ENCODE data around the gene SRCIN1. TPM values are rescaled to one million over a fixed set of nuclear protein-coding genes. Genes with fewer than 3 reads are reported as not detected.

The SRCIN1 gene
- polyA plus RNA-seq, 4 donors: 0.45 to 9.6 (median 0.99) TPM

GRCh38 chr17:38602956-38603785, 2.6 kb downstream of the SRCIN1 start:
- DNase-seq (no peak), FAIRE-seq (no peak)
- H3K4me3 ChIP-seq (ENCODE audit: low read depth in 1 of 3, low read length in 3 of 3): no peak overlapping the region
- peaks cover 4 to 38% (median 5%) of the 10 kb centered on the region in 3 donors for H3K4me1 ChIP-seq (ENCODE audit: control insufficient read depth in 3 of 3, insufficient read depth in 2 of 3, low read depth in 1 of 3, low read length in 2 of 3)
- no peak overlapping the region for H3K27ac ChIP-seq (ENCODE audit: low read depth in 1 of 3, low read length in 2 of 3)
- no peaks in the 10 kb centered on the region for H3K36me3 ChIP-seq (ENCODE audit: control insufficient read depth in 3 of 3, insufficient read depth in 2 of 3, low read depth in 1 of 3, low read length in 3 of 3)
- 55 to 66% (median 65%) methylated on average over 13 of the region's 13 CpGs for WGBS, 3 donors
- peaks cover 0 to 23% (median 9%) of the 10 kb centered on the region in 3 donors for H3K27me3 ChIP-seq (ENCODE audit: control insufficient read depth in 3 of 3, insufficient read depth in 3 of 3, low read length in 3 of 3)
- no peaks in the 10 kb centered on the region for H3K9me3 ChIP-seq (ENCODE audit: control insufficient read depth in 2 of 2, insufficient read depth in 1 of 2, low read depth in 1 of 2, low read length in 1 of 2)

- no peak for FAIRE-seq
- H3K27ac ChIP-seq (ENCODE audit: low read depth in 1 of 3, low read length in 2 of 3): peak overlapping the region in 1 of 3 donors; percentile 85
- no peaks in the 10 kb centered on the region for H3K36me3 ChIP-seq (ENCODE audit: control insufficient read depth in 3 of 3, insufficient read depth in 2 of 3, low read depth in 1 of 3, low read length in 3 of 3)
Observed at GRCh38 chr17:38602453-38602852, 3.3 kb downstream of the SRCIN1 start.

GRCh38 chr17:38601539-38602351, 4.0 kb downstream of the SRCIN1 start:
- 4 to 11% (median 10%) methylated on average over 17 to 24 of the region's 24 CpGs for WGBS, 3 donors
- Histone ChIP-seq H3K27me3 (ENCODE audit: control insufficient read depth in 3 of 3, insufficient read depth in 3 of 3, low read length in 3 of 3) (peaks cover 0 to 13% (median 8%) of the 10 kb centered on the region in 3 donors), H3K36me3 (ENCODE audit: control insufficient read depth in 3 of 3, insufficient read depth in 2 of 3, low read depth in 1 of 3, low read length in 3 of 3) (no peaks in the 10 kb centered on the region), H3K4me1 (ENCODE audit: control insufficient read depth in 3 of 3, insufficient read depth in 2 of 3, low read depth in 1 of 3, low read length in 2 of 3) (peaks cover 4 to 32% (median 5%) of the 10 kb centered on the region in 3 donors), H3K4me3 (ENCODE audit: low read depth in 1 of 3, low read length in 3 of 3) (peak overlapping the region in 1 of 3 donors; percentile 24), H3K9me3 (ENCODE audit: control insufficient read depth in 2 of 2, insufficient read depth in 1 of 2, low read depth in 1 of 2, low read length in 1 of 2) (no peaks in the 10 kb centered on the region), H3K27ac (ENCODE audit: low read depth in 1 of 3, low read length in 2 of 3) (peak overlapping the region in 1 of 3 donors; percentile 85)
- DNase-seq (peak; percentile 84 to 95), FAIRE-seq (no peak)

More at GRCh38 chr17:38602453-38602852, 3.3 kb downstream of the SRCIN1 start:
- Histone ChIP-seq H3K4me1 (ENCODE audit: control insufficient read depth in 3 of 3, insufficient read depth in 2 of 3, low read depth in 1 of 3, low read length in 2 of 3) (peaks cover 4 to 38% (median 5%) of the 10 kb centered on the region in 3 donors), H3K4me3 (ENCODE audit: low read depth in 1 of 3, low read length in 3 of 3) (no peak overlapping the region), H3K9me3 (ENCODE audit: control insufficient read depth in 2 of 2, insufficient read depth in 1 of 2, low read depth in 1 of 2, low read length in 1 of 2) (no peaks in the 10 kb centered on the region), H3K27me3 (ENCODE audit: control insufficient read depth in 3 of 3, insufficient read depth in 3 of 3, low read length in 3 of 3) (peaks cover 0 to 17% (median 9%) of the 10 kb centered on the region in 3 donors)
- DNase-seq: no peak
- WGBS, 3 donors: 41 to 62% (median 57%) methylated on average over 2 of the region's 2 CpGs

- DNase-seq (peak in 1 of 2 donors; percentile 81), FAIRE-seq (no peak)
- Histone ChIP-seq H3K9me3 (ENCODE audit: control insufficient read depth in 2 of 2, insufficient read depth in 1 of 2, low read depth in 1 of 2, low read length in 1 of 2) (no peaks in the 10 kb centered on the region), H3K4me3 (ENCODE audit: low read depth in 1 of 3, low read length in 3 of 3) (peak overlapping the region in 1 of 3 donors; percentile 24), H3K27ac (ENCODE audit: low read depth in 1 of 3, low read length in 2 of 3) (peak overlapping the region in 1 of 3 donors; percentile 85), H3K4me1 (ENCODE audit: control insufficient read depth in 3 of 3, insufficient read depth in 2 of 3, low read depth in 1 of 3, low read length in 2 of 3) (peaks cover 0 to 32% (median 3%) of the 10 kb centered on the region in 3 donors), H3K36me3 (ENCODE audit: control insufficient read depth in 3 of 3, insufficient read depth in 2 of 3, low read depth in 1 of 3, low read length in 3 of 3) (no peaks in the 10 kb centered on the region), H3K27me3 (ENCODE audit: control insufficient read depth in 3 of 3, insufficient read depth in 3 of 3, low read length in 3 of 3) (peaks cover 0 to 19% (median 9%) of the 10 kb centered on the region in 3 donors)
- 39 to 58% (median 44%) methylated on average over 8 of the region's 8 CpGs for WGBS, 3 donors
Observed at GRCh38 chr17:38600906-38601305, 4.8 kb downstream of the SRCIN1 start.

GRCh38 chr17:38600416-38600815, 5.3 kb downstream of the SRCIN1 start:
- H3K27me3 ChIP-seq (ENCODE audit: control insufficient read depth in 3 of 3, insufficient read depth in 3 of 3, low read length in 3 of 3): peaks cover 0 to 21% (median 9%) of the 10 kb centered on the region in 3 donors
- no peak overlapping the region for H3K27ac ChIP-seq (ENCODE audit: low read depth in 1 of 3, low read length in 2 of 3)
- no peak for DNase-seq
- no peaks in the 10 kb centered on the region for H3K36me3 ChIP-seq (ENCODE audit: control insufficient read depth in 3 of 3, insufficient read depth in 2 of 3, low read depth in 1 of 3, low read length in 3 of 3)
- no peak overlapping the region for H3K4me3 ChIP-seq (ENCODE audit: low read depth in 1 of 3, low read length in 3 of 3)
- peaks cover 0 to 35% (median 3%) of the 10 kb centered on the region in 3 donors for H3K4me1 ChIP-seq (ENCODE audit: control insufficient read depth in 3 of 3, insufficient read depth in 2 of 3, low read depth in 1 of 3, low read length in 2 of 3)
- 70 to 77% (median 76%) methylated on average over 4 of the region's 4 CpGs for WGBS, 3 donors
- no peaks in the 10 kb centered on the region for H3K9me3 ChIP-seq (ENCODE audit: control insufficient read depth in 2 of 2, insufficient read depth in 1 of 2, low read depth in 1 of 2, low read length in 1 of 2)
- FAIRE-seq: no peak

GRCh38 chr17:38599398-38599856, 6.3 kb downstream of the SRCIN1 start:
- DNase-seq (no peak), FAIRE-seq (no peak)
- H3K4me1 ChIP-seq (ENCODE audit: control insufficient read depth in 3 of 3, insufficient read depth in 2 of 3, low read depth in 1 of 3, low read length in 2 of 3): peaks cover 0 to 35% (median 3%) of the 10 kb centered on the region in 3 donors
- no peak overlapping the region for H3K4me3 ChIP-seq (ENCODE audit: low read depth in 1 of 3, low read length in 3 of 3)
- no peak overlapping the region for H3K27ac ChIP-seq (ENCODE audit: low read depth in 1 of 3, low read length in 2 of 3)
- H3K9me3 ChIP-seq (ENCODE audit: control insufficient read depth in 2 of 2, insufficient read depth in 1 of 2, low read depth in 1 of 2, low read length in 1 of 2): no peaks in the 10 kb centered on the region
- peaks cover 0 to 21% (median 11%) of the 10 kb centered on the region in 3 donors for H3K27me3 ChIP-seq (ENCODE audit: control insufficient read depth in 3 of 3, insufficient read depth in 3 of 3, low read length in 3 of 3)
- WGBS, 3 donors: 61 to 73% (median 64%) methylated on average over 9 of the region's 9 CpGs
- H3K36me3 ChIP-seq (ENCODE audit: control insufficient read depth in 3 of 3, insufficient read depth in 2 of 3, low read depth in 1 of 3, low read length in 3 of 3): no peaks in the 10 kb centered on the region

GRCh38 chr17:38598995-38599394, 6.8 kb downstream of the SRCIN1 start:
- Histone ChIP-seq H3K27me3 (ENCODE audit: control insufficient read depth in 3 of 3, insufficient read depth in 3 of 3, low read length in 3 of 3) (peaks cover 0 to 20% (median 13%) of the 10 kb centered on the region in 3 donors), H3K36me3 (ENCODE audit: control insufficient read depth in 3 of 3, insufficient read depth in 2 of 3, low read depth in 1 of 3, low read length in 3 of 3) (no peaks in the 10 kb centered on the region), H3K4me1 (ENCODE audit: control insufficient read depth in 3 of 3, insufficient read depth in 2 of 3, low read depth in 1 of 3, low read length in 2 of 3) (peaks cover 0 to 35% (median 3%) of the 10 kb centered on the region in 3 donors), H3K9me3 (ENCODE audit: control insufficient read depth in 2 of 2, insufficient read depth in 1 of 2, low read depth in 1 of 2, low read length in 1 of 2) (no peaks in the 10 kb centered on the region), H3K4me3 (ENCODE audit: low read depth in 1 of 3, low read length in 3 of 3) (no peak overlapping the region), H3K27ac (ENCODE audit: low read depth in 1 of 3, low read length in 2 of 3) (no peak overlapping the region)
- DNase-seq (no peak), FAIRE-seq (no peak)
- 55 to 74% (median 70%) methylated on average over 3 of the region's 3 CpGs for WGBS, 3 donors

- FAIRE-seq: no peak
- peak; percentile 64 to 71 for DNase-seq
- peaks cover 0 to 35% (median 3%) of the 10 kb centered on the region in 3 donors for H3K4me1 ChIP-seq (ENCODE audit: control insufficient read depth in 3 of 3, insufficient read depth in 2 of 3, low read depth in 1 of 3, low read length in 2 of 3)
- H3K9me3 ChIP-seq (ENCODE audit: control insufficient read depth in 2 of 2, insufficient read depth in 1 of 2, low read depth in 1 of 2, low read length in 1 of 2): no peaks in the 10 kb centered on the region
- H3K36me3 ChIP-seq (ENCODE audit: control insufficient read depth in 3 of 3, insufficient read depth in 2 of 3, low read depth in 1 of 3, low read length in 3 of 3): no peaks in the 10 kb centered on the region
- no peak overlapping the region for H3K4me3 ChIP-seq (ENCODE audit: low read depth in 1 of 3, low read length in 3 of 3)
- no peak overlapping the region for H3K27ac ChIP-seq (ENCODE audit: low read depth in 1 of 3, low read length in 2 of 3)
- H3K27me3 ChIP-seq (ENCODE audit: control insufficient read depth in 3 of 3, insufficient read depth in 3 of 3, low read length in 3 of 3): peaks cover 0 to 17% (median 11%) of the 10 kb centered on the region in 3 donors
- 0 to 10% (median 7%) methylated on average over 4 of the region's 4 CpGs for WGBS, 3 donors
Observed at GRCh38 chr17:38598536-38598935, 7.2 kb downstream of the SRCIN1 start.
